ENCODE results near the gene EEF1G.

The EEF1G gene

GRCh38 chr11:62536301-62536957 lies 37.3 kb downstream of the EEF1G start:
- no peak for DNase-seq

DNA sequence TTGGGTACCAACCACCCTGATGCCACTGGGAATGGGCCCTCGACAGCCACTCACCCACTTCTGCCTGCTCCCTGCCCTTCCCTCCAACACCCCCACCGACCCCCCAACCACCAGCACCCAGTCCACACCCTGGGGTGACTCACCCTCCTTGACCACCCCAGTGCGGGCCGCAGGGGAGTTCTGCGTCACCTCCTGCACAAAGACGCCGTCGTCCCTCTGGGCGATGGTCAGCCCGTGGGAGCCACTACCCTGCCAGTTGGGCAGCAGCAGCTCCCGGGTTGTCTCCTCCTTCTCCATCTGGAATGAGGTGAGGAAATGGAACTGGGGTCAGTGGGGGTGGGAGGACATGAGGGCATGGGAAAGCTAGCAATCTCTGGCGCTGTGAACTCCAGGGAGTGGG lies 37.9 kb downstream of the EEF1G start:
- no peak for DNase-seq

DNA sequence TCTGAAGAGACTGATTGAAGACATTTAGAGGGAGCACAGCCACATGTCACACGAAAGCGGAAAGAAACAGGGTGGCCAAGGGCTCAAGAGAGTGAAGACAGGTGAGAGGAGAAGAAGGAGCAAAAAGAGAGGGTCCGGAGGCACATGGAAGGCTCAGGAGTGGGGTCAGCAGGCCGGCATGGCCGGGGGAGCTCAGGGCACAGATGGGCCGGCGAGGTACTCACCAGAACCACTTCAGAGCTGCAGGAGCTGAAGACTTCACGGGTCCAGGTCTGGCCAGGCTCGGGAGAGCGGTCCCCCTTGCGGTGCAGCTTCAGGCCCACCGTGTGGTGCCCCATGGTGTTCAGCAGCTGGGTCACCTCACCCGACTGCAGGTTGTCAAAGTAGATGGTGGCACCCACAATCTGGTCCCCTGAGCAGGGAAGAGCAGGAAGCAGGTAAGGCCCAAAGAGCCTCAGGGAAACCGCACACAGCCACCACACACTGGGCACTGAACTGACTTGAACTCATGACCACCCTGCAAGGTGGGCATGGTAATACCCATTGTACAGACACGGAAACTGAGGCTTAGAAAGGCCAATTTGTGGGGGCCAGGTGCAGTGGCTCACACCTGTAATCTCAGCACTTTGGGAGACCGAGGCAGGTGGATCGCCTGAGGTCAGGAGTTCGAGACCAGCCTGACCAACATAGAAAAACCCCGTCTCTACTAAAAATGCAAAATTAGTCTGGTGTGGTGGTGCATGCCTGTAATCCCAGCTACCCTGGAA lies 38.7 kb downstream of the EEF1G start:
- no peak for DNase-seq

DNA sequence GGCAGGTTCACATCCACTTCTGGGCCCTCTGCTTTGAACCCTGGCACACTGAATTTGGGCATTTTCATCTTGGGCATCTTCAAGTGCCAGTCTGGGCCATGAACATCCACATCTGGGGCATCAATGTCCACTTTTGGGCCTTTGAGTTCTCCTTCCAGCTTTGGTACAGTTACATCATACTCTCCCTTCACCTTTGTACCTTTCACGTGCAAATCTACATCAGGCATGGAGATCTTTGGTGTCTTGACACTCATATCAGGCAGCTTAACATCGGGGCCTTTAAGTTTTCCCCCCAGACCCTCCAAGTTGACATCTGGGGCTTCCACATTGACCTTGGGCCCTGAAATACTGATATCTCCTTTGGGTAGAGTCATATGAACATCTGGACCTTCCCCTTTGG lies 41.6 kb downstream of the EEF1G start:
- no peak for DNase-seq

DNA sequence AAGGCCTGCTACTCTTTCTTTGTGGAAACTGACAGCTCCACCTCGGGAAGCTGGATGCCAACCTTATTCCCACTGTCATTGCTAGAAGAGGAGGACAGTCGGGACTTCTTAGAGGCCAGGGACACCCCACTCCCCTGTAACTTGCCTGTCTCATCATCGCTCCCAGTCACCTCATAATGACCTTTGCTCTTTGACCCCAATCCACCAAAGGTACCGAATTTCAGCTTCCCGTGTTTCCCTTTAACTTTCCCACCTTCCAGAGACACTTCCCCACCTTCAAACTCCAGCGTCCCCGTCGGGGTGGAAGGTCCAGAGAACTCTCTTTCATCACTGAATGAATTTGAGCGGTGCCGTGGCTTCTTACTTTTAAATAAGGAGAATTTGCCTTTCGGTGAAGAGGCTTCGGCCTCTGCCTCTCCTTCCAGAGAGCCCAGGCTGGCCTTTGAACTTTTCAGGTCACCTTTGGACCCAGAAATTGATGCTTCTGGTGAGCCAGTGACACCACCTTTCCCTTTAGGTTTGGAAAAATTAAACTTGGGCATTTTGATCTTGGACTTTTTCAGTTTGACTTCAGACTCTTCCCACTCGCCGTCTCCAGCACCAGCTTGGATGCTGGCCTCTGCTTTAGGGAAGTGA lies 56.8 kb downstream of the EEF1G start:
- no peak for DNase-seq

- no peak for DNase-seq
Measured at GRCh38 chr11:62514151-62514550, 59.5 kb downstream of the EEF1G start.

DNA sequence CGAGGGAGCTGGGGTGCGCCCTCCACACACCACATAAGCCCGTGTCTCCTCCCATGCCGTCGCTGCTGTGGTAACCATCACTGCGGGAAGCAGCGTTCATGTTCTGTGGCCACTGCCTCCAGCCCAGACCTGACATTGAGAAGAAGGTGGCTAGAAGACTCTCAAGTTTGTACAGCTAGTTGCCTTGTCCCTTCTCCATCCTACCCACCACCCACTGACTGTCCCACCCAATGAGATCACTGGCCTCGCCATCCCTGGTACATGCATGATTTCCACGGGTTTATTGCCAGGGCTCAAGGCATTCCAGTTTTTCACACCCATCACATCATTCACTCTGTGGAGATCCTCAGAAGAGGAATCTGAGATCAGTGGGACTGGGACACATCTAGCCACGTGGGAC lies 60.1 kb downstream of the EEF1G start:
- no peak for DNase-seq

DNA sequence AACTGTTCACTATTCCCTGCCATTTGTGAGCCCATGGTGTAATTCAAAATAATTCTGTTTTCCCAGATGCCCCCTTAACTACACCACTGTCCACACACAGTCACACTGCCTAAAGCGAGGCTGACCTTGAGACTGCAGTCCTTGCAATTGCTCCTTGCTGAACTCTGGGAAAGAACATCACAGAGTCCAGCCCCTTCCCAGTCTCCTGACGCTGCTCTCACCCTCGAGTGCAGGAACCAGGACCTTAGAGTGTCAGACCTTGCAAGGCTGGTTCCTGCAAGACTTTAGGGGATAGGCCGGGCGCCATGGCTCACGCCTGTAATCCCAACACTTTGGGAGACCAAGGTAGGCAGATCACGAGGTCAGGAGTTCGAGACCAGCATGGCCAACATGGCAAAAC lies 60.7 kb downstream of the EEF1G start:
- DNase-seq = no peak

Measured in HCEC 1CT (cell line).